GM11168 (cell line): ENCODE results near the gene GFPT2.

Source experiments
- in situ Hi-C: fragments of 300-500 bp; cut with MboI; formaldehyde crosslinking; loops from one replicate; pipeline ENCODE4 v1.12.0; 2022; ENCODE audit warnings: low sequenced_read_pairs; ENCODE audit not compliant: unreplicated experiment

The GFPT2 gene

GRCh38 chr5:180335614-180336233, 17.4 kb downstream of the GFPT2 start:
- in situ Hi-C loops, result no loop called here

- in situ Hi-C loops, result no loop called here
These were observed 18.2 kb downstream of the GFPT2 start for GRCh38 chr5:180334751-180335613.

GRCh38 chr5:180334176-180334575, 19.0 kb downstream of the GFPT2 start:
- in situ Hi-C loops, result no loop called here

GRCh38 chr5:180333661-180334060, 19.5 kb downstream of the GFPT2 start:
- in situ Hi-C loops, result no loop called here

GRCh38 chr5:180332861-180333260, 20.3 kb downstream of the GFPT2 start:
- in situ Hi-C loops, result no loop called here

- in situ Hi-C loops, result no loop called here
These were observed 21.1 kb downstream of the GFPT2 start for GRCh38 chr5:180332051-180332517.

GRCh38 chr5:180331647-180331950, 21.5 kb downstream of the GFPT2 start:
- in situ Hi-C loops, result no loop called here

- in situ Hi-C loops, result no loop called here
These were observed 22.1 kb downstream of the GFPT2 start for GRCh38 chr5:180330810-180331646.

GRCh38 chr5:180330270-180330648, 22.9 kb downstream of the GFPT2 start:
- in situ Hi-C loops, result no loop called here

GRCh38 chr5:180329606-180330269, 23.4 kb downstream of the GFPT2 start:
- in situ Hi-C loops, result no loop called here

- in situ Hi-C loops, result no loop called here
These were observed 24.0 kb downstream of the GFPT2 start for GRCh38 chr5:180329138-180329435.

GRCh38 chr5:180328296-180329137, 24.6 kb downstream of the GFPT2 start:
- in situ Hi-C loops, result no loop called here

- in situ Hi-C loops, result no loop called here
These were observed 26.1 kb downstream of the GFPT2 start for GRCh38 chr5:180326989-180327565.

GRCh38 chr5:180324601-180324950, 28.6 kb downstream of the GFPT2 start:
- in situ Hi-C loops, result no loop called here

- in situ Hi-C loops, result no loop called here
These were observed 29.1 kb downstream of the GFPT2 start for GRCh38 chr5:180323941-180324600.

- in situ Hi-C loops, result no loop called here
These were observed 30.0 kb downstream of the GFPT2 start for GRCh38 chr5:180323160-180323559.

GRCh38 chr5:180318456-180319089, 34.6 kb downstream of the GFPT2 start:
- in situ Hi-C loops, result no loop called here

- in situ Hi-C loops, result no loop called here
These were observed 36.5 kb downstream of the GFPT2 start for GRCh38 chr5:180316586-180316985.
